NCI-H524 (cell line): ENCODE results near the gene SIGLEC15.
"Not testable (repeated sequence)": the region's sequence is repeated elsewhere in the genome, so short reads cannot be mapped to it uniquely, and the experiment has no call there.

Source experiments
- DNase-seq, 2 experiments: peaks; one replicate each; lab custom pipeline; 2025; lab: John Stamatoyannopoulos, UW

SIGLEC15 gene

DNA sequence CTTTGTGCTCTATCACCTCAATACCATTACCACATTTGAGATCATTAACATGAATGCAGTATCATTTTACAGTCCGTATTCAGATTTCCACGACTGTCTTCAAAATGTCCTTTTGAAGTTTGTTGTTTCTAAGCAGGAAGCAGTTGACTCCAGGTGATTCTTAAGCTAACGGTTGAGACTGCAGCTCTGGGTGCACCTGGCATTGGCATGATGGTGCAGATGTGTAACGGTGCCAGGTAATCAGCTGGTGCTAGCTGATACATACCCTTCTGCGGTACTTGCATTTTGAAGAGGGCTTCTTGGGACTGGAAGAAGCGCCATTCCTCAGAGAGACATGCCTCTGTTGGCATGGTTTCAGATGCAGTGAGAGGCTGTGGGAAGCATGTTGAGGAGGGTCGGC is 19.5 kb downstream of the SIGLEC15 start:
- DNase-seq: no peak

DNA sequence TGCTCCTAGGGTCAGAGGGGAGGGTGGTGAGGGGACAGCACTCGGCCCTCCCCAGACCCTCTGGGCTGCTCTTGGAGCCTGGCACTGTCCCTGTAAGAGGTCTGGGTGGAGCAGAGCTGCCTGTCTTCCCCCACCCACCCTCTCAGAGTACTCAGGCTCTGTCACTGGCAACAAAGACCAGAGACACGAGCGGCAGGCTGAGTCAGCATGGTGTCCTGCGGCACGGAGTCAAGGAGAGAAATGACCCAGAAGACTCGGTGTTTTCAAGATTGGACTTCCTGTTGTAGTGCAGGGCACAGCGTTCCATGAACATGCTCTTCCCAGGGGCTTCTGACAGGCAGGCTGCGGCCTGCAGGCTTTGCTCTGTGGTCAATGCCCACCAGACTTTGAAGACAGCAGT is 19.9 kb downstream of the SIGLEC15 start:
- DNase-seq: no peak

DNA sequence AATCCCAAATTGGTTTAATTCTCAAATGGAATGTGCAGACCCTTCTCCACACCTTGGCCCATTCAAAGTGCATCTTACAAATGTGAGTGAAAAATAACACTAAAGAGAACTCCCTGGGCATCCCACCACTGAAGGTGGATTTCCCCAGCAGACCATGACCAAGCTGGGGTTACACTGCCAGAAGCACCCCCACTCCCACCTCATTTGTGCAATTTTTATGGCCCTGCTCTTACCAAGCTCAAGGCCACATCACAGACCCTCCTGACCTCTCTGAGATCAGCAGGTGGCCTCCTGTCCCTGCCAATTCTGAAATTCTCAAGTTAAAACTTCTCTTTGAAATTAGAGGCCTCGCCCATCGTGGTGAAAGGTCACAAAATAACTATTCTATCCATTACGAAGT is 21.6 kb downstream of the SIGLEC15 start:
- DNase-seq: no peak

DNA sequence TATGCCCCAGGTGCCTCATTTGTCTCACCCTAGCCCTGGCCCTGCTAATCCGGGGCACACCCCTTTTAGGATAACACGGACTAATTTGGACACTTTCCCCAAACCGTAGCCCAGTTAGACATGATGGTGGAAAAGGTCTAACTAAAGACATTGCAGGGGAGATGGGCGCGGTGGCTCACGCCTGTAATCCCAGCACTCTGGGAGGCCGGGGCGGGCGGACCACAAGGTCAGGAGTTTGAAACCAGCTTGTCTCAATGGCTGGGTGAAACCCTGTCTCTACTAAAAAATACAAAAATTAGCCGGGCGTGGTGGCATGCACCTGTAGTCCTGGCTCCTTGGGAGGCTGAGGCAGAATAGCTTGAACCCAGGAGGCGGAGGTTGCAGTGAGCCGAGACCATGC is 23.2 kb downstream of the SIGLEC15 start:
- not testable (repeated sequence) for DNase-seq

DNA sequence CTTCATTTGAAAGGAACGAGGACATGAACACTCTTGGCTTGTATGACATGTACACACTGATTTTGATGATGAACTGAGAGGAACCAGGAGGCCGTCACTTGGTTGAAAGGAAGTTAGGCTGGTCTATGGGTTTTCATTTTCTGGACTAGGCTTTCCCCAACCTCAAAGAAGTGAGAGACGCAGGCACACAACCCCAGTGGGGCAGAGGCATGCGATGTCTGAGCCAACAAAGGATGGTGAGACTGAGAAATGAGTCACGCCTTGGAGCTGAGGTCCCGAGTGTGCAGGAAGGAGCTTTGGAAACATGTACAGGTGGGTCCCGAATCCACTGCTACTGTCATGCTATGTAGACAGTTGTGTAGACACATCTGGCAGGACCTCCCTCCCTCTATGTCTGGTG is 24.1 kb downstream of the SIGLEC15 start:
- no peak for DNase-seq

DNA sequence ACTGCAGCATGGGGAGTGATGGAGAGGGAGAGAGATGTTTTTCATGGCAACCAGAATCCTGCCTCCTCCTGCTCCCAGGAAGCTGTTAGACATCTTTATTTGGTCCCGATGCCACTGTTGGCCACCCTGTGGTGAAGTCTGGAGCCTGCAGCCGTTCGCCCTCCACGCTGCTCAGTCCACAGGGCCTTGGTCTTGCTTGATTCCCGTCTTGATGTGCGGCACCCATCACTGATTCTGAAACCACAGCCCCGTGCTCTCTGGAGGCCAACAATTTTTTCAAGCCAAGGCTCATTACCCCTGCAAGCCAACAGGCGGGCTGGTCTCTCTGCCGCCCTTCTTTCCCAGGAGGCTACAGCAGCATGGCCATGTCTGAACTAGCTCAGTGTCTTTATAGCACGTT is 24.5 kb downstream of the SIGLEC15 start:
- no peak for DNase-seq

DNA sequence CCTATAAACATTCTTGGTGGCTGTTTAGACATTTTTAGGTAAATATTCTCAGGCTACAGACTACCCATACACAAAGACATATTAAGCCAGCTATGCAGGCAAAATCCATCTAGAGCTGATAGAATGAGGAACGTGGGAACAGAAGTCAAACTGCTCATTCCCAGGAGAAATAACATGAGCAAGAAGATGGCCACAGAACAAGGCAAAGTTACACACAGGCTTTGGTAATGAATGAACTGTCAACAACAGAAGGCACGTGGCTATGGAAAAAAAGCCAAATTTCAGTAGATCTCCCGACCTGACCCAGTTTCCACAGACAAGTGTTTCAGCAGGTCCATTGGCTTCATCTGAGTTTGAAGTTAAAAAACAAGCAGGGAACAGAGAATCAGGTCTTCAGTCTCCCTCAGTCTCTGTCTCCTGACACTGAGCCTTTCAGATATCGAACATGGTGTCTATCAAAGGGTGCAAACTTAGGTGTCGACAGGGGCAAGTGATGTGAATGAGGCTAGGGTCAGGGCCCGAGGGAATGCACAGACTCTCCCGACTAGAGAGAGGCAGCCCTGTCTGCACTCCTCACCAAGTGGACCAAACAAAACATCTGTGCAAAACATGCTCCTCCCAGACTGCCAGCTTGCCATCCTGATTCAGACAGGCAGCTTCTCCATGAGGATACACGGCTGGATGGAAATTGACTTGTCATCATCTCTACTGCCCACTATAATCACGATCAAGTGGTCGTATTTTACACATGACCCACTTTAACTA is 25.9 kb downstream of the SIGLEC15 start:
- DNase-seq: no peak

DNA sequence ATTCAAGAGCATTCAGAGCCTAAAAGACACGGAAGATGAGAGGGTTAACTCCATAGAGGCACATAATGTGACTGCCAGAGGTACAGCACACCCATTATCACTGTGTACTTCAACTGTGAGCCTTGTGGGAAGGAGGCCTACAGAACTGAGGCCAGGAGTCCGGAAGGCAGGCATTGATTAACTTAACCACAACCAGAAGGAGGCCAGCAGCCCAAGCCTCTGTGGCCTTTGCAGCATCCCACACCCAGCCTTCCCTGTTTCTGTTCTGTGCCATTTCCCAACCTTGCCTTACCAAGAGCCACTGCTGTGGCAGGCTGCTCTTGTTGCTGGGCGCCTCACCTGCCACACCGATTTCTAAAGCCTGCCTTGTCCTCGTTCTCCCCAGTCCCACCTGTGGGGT is 27.2 kb downstream of the SIGLEC15 start:
- no peak for DNase-seq

DNA sequence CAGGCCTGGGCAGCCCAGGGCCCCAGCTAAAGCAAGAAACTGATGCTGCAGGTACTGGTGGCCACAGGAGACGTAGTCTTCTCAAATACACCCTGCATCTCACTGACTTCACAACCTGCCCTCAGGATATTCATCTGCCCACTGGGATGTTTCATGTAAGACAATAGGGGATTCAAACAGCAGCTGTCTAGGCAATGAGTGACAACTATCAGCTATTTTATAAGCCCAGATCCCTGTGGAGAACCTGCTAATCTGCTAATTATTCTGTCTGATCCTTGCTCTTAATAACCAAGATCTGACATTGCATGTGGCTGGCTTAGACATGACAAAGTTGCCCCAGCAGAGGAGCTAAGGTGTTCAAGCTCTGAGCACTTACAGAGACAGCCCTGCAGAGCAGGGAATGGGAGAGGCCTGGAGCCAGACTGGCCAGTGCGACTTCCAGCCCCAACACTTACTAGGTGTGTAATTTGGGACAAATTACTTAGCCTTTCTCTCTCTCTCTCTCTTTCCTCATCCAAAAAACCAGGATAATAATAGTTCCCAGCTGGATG is 28.6 kb downstream of the SIGLEC15 start:
- DNase-seq: peak; percentile 82 to 85

DNA sequence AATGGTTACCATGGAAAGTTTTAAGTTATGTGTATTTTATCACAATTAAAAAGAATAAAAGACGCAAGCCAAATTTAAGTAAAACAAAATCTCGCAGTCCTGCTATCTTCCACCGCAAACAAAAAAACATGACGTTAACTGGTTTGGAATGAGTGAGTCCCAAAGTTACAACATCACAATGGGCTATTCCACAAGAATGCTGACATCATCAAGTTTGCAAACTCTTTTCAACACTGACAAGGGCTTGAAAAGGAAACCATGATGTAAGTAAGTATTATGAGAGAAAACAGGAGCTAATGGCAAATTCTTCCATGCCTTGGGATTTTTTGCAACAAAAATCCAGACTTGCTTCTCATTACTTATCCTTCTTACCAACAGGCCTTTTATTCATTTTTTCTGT is 31.1 kb downstream of the SIGLEC15 start:
- DNase-seq: no peak

DNA sequence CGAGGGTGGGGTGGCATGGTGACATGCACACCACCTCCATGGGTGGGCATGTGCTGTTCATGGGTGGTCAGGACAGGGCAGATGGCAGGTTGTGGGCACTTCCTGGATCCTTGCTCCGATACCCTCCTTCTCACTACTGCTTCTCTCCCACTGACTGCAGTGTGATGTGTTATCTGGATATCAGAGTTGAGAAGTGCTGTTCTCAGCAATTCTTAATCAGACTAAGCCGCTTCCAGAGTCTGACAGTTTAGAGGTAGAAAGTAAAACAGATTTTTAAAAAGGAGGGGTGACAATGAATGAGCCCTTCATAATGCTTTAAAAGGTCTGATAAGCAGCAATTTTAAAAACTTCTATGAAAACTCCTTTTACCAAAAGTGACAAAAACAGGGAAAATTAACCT is 33.9 kb downstream of the SIGLEC15 start:
- DNase-seq: no peak

DNA sequence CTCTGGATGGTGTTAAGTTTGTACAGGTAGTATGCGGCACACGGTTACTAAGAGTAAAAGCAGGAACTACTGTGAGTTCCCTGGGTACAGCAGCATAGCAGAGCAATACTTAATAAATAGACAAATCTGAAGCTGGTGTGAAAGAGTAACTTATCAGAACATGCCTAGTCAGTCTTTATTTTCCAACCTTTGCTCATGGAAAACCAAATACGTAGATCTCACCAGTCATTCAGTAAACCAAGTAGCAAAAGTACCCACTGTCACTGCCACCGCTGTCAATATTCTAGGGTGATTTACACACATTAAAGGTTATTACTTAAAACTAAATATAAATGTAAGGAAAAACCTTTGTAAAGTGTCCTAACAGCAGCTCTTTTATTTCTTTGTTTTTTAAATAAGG is 35.0 kb downstream of the SIGLEC15 start:
- DNase-seq: no peak

DNA sequence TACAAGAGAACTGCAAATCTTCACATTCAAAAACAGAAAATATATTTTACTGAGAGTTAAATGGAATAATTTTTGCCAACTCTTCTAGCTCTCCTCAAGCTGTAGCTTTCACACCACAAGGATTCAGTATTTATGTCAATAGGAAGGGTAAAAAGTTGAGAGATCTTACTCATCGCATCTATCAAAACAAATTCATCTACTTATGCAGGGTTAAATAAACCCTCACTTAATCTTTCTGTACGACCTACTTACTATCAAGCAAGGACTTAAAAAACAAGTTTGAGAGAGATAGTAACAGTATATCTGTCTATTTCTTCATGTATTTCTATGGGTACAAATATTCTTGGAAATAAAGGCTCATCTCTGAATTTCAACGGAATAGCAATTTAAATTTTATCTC is 35.5 kb downstream of the SIGLEC15 start:
- DNase-seq: no peak

DNA sequence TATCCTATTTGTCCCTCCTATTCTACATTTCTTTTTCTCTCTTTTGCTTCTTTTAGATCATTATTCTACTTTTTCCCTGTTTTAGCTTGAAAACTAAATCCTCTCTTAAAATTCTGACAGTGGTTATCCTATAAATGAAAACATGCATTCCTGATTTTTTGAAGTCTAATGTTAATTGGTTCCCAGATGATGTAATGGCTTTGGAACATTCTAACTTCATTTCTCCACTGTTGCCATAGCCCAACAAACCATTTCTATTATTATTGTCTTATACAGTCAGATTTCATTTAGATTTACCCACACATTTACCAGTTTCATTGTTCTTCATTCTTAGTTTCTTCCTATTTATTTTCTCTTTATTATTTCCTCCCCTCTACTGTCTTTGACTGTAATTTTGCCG is 36.5 kb downstream of the SIGLEC15 start:
- no peak for DNase-seq

DNA sequence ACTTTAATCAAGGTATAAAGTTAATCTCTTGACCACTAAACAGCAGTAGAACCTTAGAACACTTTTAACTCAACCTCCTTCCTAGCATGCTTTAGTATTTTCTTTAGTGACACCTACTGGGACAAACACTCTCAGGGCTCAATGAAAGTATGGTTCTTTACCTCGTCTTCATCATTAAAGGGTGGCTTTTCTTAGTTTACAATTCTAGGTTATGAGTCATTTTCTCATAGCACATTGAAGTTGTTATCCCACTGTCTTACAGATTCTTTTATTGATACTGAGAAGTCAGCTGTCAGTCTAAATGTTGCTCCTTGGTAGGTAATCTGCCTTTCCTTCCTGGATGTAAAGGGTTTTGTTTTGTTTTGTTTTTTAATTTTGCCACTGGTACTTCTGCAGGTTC is 38.0 kb downstream of the SIGLEC15 start:
- no peak for DNase-seq

DNA sequence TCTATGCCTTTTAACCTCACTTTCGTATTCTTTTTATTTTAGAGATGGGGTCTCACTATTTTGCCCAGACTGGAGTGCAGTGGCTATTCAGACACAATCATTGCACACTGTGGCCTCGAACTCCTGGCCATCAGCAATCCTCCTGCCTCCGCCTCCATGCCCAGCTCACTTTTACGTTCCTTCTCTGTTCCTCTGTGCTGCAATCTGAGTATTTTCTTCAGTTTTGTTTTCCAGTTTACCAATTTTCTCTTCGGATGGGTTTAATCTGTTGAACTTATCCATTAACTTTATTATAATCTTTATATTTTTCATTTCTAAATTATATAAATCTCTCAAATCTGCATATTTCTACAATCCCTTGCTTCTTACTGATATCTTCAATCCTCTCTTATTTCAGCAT is 38.6 kb downstream of the SIGLEC15 start:
- DNase-seq: no peak

DNA sequence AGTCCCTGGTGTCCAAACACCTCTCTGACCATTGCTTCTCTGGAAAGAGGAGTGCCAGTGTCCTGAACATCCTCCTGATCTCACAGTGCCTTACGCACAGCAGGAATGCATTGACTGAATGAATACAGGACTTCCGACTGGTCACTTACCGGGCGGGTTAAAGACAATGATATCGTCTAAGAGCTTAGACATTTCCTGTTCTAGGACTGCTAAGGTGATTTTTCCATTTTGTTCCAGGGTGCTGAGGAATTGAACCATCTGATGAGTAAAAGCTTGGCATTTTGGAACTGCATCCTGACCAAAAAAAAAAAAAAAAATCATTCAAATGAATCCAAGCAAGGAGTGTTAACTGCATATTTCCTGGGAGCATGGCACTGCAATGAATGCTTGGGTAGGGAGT is 40.0 kb downstream of the SIGLEC15 start:
- DNase-seq: no peak

DNA sequence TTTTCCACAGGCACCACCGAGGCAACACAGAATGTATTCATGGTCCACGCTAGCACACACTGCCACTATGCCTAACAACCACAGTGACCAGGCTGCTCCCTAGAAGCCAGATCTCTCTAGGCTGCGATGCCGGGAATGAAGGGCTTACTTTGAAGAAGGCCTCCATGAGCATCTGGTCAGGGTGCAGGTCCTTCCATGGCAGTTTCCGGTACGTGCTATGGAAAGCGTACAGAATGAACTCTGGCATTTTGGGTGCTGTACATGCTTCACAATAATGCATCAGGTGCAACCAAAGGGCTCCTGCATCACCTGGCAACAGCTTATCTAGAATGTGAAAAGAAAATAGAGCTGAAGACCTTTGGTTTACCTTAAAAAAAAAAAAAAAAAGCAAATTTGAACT is 44.9 kb downstream of the SIGLEC15 start:
- no peak for DNase-seq

DNA sequence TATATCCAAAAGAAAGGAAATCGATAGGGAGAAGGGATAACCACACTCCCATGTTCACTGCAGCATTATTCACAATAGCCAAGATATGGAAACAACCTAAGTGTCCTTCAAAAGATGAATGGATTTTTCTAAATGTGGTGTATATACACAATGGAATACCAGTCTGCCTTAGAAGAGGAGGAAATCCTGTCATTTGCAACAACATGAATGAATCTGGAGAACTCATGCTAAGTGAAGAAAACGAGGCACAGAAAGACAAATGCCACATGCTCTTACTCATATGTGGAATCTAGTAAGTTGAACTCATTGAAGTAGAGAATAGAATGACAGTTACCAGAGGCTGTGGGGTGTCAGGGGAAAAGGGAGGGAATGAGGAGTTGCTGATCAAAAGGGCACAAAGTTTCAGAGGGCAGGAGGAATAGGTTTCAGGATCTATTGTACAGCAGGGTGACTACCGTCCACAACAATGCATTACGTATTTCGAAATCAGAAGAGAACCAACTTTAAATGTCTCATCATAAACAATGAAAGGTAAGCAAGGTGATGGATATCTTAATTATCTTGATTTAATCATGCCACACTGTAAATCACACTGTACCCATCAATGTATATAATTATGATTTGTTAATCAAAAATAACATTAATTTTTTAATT is 46.1 kb downstream of the SIGLEC15 start:
- no peak for DNase-seq

DNA sequence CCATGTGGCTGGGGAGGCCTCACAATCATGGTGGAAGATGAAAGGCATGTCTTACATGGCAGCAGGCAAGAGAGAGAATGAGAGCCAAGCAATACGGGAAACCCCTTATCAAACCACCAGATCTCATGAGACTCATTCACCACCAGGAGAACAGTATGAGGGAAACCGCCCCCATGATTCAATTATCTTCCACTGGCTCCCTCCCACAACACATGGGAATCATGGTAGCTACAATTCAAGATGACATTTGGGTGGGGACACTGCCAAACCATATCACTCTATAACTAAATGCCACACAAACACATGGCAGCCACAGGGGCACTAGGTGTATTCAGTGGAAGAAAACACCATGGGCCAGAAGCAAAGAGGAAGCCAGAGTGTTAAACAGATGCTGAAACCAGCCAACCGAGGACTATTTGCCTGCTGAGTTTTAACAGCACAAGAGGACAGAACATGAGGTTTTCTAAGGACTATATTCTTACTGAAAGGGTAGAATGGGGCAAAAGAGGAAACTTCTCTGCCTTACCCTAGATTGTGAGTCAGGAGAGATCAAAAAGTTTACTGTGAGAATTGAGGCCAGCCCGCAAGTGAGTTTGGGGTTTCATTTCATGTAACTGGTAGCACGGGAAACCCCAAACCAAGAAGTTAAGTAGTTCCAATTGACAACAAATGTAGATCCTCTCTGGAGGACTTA is 49.2 kb downstream of the SIGLEC15 start:
- no peak for DNase-seq

DNA sequence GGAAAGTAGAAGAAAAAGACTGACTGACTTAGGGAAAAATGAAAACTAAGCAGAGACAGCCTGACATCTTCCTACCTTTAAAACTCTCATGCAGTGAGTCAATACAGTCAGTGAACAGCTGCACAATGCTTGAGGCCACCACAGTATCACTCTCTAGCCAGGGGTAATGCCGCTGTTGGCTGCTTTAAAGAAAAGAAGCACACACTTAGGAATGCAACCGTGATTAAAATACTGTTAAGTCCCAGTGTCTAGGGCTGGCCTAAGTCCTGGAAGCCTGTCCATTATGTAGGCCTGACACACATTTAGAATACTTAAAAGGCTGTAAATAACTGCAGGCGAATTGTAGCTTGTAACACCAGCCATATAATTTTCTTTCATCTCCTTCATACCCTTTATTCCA is 50.7 kb downstream of the SIGLEC15 start:
- no peak for DNase-seq

DNA sequence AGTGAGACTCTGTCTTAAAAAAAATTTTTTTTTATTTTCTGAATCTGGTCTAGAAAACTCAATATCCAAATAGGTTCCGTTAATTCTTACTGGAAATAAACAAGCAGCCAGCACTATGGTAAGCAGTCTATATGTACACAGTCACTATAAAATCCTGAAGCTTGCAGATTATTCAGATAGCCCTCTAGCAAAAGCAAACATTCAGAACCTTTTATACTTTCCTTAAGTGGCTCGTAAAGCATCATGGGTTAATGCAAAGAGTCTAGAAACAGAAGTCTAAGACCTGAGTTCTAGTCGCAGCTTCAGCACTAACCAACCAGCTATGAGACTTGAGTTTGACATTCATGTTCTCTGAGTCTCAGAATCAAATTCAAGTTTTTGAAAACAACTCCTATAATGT is 51.9 kb downstream of the SIGLEC15 start:
- DNase-seq: no peak
